ENCODE results near the gene ZFR. TPM values are rescaled to one million over a fixed set of nuclear protein-coding genes. Genes with fewer than 3 reads are reported as not detected.
A peak's percentile ranks its signal among the peaks of the same experiment; 100 is the strongest.

Gene ZFR
- total and polyA plus RNA-seq, 2 experiments from 2014 or later: 103 to 124 TPM

DNA sequence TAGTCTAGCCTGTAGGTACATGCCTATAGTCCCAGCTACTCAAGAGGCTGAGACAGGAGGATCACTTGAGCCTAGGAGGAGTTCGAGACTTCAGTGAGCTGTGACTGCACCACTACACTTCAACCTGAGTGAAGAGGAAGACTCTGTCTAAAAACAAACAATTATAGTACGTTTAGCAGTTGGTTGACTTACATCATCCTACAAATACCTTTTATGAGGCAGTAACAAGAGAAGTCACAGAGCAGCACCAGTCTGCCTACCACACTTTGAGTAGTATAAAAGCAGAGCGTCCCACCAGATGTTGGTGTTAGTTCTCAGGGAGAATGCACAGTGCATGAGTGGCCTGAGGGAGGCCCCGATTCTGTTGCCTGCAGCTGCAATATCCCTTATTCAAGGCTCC is 16.1 kb downstream of the ZFR start:
- peaks cover 100% of the 10 kb centered on the region for H3K79me2 ChIP-seq (ENCODE audit: insufficient read depth)
- DNase-seq: no peak
- H3K4me1 ChIP-seq (ENCODE audit: insufficient read depth): no peaks in the 10 kb centered on the region
- TF ChIP-seq EZH2 (IDR thresholded peaks at IDR 0.05; ENCODE audit: insufficient read depth, poor library complexity, severe bottlenecking) (no peak), EZH2phosphoT487 (IDR thresholded peaks at IDR 0.05; ENCODE audit: insufficient read depth, low read depth) (no peak)
- H3K9me2 ChIP-seq (ENCODE audit: insufficient read depth): no peaks in the 10 kb centered on the region
- peaks cover 5% of the 10 kb centered on the region for H3K36me3 ChIP-seq (ENCODE audit: low read depth)
- 94 to 97% methylated on average over 4 of the region's 4 CpGs for WGBS, 2 experiments (ENCODE audit: low coverage in 1 of 2, low lambda C conversion rate in 2 of 2, missing lambda C conversion rate in 2 of 2)
- no peak overlapping the region for H3K4me3 ChIP-seq
- H4K20me1 ChIP-seq (ENCODE audit: insufficient read depth): peaks cover 10% of the 10 kb centered on the region
- H3K9ac ChIP-seq: no peak overlapping the region
- H3K4me2 ChIP-seq (ENCODE audit: unreplicated experiment): no peak overlapping the region
- H3K9me3 ChIP-seq (ENCODE audit: low read depth): no peaks in the 10 kb centered on the region
- H3K27ac ChIP-seq: no peak overlapping the region
- in situ Hi-C loops (cut with MboI): no loop called here
- peaks cover 14% of the 10 kb centered on the region; the same call in 1 of the 2 replicates for H3F3A ChIP-seq (ENCODE audit: insufficient read depth)
- no peak overlapping the region for H2AFZ ChIP-seq
- no peaks in the 10 kb centered on the region for H3K27me3 ChIP-seq (replicated peaks; ENCODE audit: insufficient read depth)

DNA sequence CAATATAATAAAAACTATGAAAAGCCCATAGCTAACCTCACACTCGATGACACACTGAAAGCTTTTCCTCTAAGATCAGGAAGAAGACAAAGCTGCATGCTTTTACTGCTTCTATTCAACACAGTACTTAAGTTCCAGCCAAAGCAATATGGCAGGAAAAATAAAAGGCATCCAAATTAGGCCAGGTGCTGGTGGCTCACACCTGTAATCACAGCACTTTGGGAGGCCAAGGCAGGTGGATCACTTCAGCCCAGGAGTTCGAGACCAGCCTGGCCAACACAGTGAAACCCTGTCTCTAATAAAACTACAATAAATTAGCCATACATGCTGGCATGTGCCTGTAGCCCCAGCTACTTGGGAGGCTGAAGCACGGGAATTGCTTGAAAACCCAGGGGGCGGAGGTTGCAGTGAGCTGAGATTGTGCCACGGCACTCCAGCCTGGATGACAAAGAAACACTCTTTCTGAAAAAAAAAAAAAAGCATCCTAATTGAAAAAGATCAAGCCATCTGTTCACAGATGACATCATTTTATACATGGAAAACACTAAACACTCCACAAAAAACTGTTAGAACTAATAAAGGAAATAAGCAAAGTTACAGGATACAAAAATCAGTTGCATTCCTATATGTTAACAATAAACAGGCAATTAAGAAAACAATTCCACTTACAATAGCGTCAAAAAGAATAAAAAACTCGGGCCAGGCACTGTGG is 17.9 kb downstream of the ZFR start:
- H3K4me2 ChIP-seq (ENCODE audit: unreplicated experiment): no peak overlapping the region
- TF ChIP-seq EZH2 (IDR thresholded peaks at IDR 0.05; ENCODE audit: insufficient read depth, poor library complexity, severe bottlenecking) (no peak), EZH2phosphoT487 (IDR thresholded peaks at IDR 0.05; ENCODE audit: insufficient read depth, low read depth) (no peak)
- peaks cover 6% of the 10 kb centered on the region for H4K20me1 ChIP-seq (ENCODE audit: insufficient read depth)
- in situ Hi-C loops (cut with MboI): no loop called here
- no peak overlapping the region for H3K27ac ChIP-seq
- peaks cover 100% of the 10 kb centered on the region for H3K79me2 ChIP-seq (ENCODE audit: insufficient read depth)
- peaks cover 5% of the 10 kb centered on the region for H3K36me3 ChIP-seq (ENCODE audit: low read depth)
- no peaks in the 10 kb centered on the region for H3K9me2 ChIP-seq (ENCODE audit: insufficient read depth)
- no peak overlapping the region for H2AFZ ChIP-seq
- H3K9ac ChIP-seq: no peak overlapping the region
- no peak overlapping the region for H3K4me3 ChIP-seq
- 61 to 62% methylated on average over 7 of the region's 7 CpGs for WGBS, 2 experiments (ENCODE audit: low coverage in 1 of 2, low lambda C conversion rate in 2 of 2, missing lambda C conversion rate in 2 of 2)
- H3K4me1 ChIP-seq (ENCODE audit: insufficient read depth): peaks cover 5% of the 10 kb centered on the region; the same call in 1 of the 2 replicates
- DNase-seq: no peak
- H3K9me3 ChIP-seq (ENCODE audit: low read depth): no peaks in the 10 kb centered on the region
- H3K27me3 ChIP-seq (replicated peaks; ENCODE audit: insufficient read depth): no peaks in the 10 kb centered on the region
- peaks cover 14% of the 10 kb centered on the region; the same call in 1 of the 2 replicates for H3F3A ChIP-seq (ENCODE audit: insufficient read depth)

DNA sequence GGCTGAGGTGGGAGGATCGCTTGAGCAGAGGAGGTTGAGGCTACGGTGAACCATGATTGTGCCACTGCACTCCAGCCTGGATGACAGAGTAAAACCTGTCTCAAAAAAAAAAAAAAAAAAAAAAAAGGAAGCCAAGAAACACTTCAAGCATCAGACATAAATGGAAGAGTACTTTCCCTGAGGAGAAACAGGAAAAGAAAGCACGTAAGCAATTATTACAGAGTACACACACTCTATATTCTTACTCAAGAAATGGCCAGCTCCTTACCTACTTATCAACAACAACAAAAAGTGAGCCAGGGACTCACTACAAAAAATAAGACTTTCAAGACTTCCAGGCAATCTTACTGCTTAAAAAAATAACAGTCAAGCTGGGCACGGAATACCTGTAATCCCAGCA is 21.8 kb downstream of the ZFR start:
- Histone ChIP-seq H3K4me1 (ENCODE audit: insufficient read depth) (peaks cover 27% of the 10 kb centered on the region), H3K9me3 (ENCODE audit: low read depth) (no peaks in the 10 kb centered on the region), H3K4me3 (no peak overlapping the region), H4K20me1 (ENCODE audit: insufficient read depth) (no peaks in the 10 kb centered on the region; the same call in 1 of the 2 replicates), H3K79me2 (ENCODE audit: insufficient read depth) (peaks cover 100% of the 10 kb centered on the region), H3K27me3 (replicated peaks; ENCODE audit: insufficient read depth) (no peaks in the 10 kb centered on the region), H3F3A (ENCODE audit: insufficient read depth) (peaks cover 20% of the 10 kb centered on the region; the same call in 1 of the 2 replicates), H2AFZ (no peak overlapping the region), H3K27ac (no peak overlapping the region), H3K36me3 (ENCODE audit: low read depth) (peaks cover 13% of the 10 kb centered on the region), H3K4me2 (ENCODE audit: unreplicated experiment) (no peak overlapping the region), H3K9ac (no peak overlapping the region), H3K9me2 (ENCODE audit: insufficient read depth) (no peaks in the 10 kb centered on the region)
- no peak for TF ChIP-seq EZH2phosphoT487 (IDR thresholded peaks at IDR 0.05; ENCODE audit: insufficient read depth, low read depth)
- no peak for TF ChIP-seq EZH2 (IDR thresholded peaks at IDR 0.05; ENCODE audit: insufficient read depth, poor library complexity, severe bottlenecking)
- in situ Hi-C loops (cut with MboI): no loop called here
- no peak for DNase-seq
- 99 to 100% methylated on average over 4 of the region's 4 CpGs for WGBS, 2 experiments (ENCODE audit: low coverage in 1 of 2, low lambda C conversion rate in 2 of 2, missing lambda C conversion rate in 2 of 2)

- Histone ChIP-seq H3K9me2 (ENCODE audit: insufficient read depth) (no peaks in the 10 kb centered on the region), H3K4me2 (ENCODE audit: unreplicated experiment) (peak overlapping the region; percentile 69), H3K9ac (0 out of 2 replicates have a peak overlapping the region, but pooled peaks have one; percentile 33), H3K36me3 (ENCODE audit: low read depth) (peaks cover 23% of the 10 kb centered on the region), H3K79me2 (ENCODE audit: insufficient read depth) (peaks cover 100% of the 10 kb centered on the region), H3K9me3 (ENCODE audit: low read depth) (no peaks in the 10 kb centered on the region), H3K4me1 (ENCODE audit: insufficient read depth) (peaks cover 27% of the 10 kb centered on the region), H3K4me3 (no peak overlapping the region), H3K27ac (peak overlapping the region; percentile 30), H4K20me1 (ENCODE audit: insufficient read depth) (no peaks in the 10 kb centered on the region; the same call in 1 of the 2 replicates), H3F3A (ENCODE audit: insufficient read depth) (peaks cover 16% of the 10 kb centered on the region; the same call in 1 of the 2 replicates), H2AFZ (no peak overlapping the region), H3K27me3 (replicated peaks; ENCODE audit: insufficient read depth) (no peaks in the 10 kb centered on the region)
- in situ Hi-C loops (cut with MboI): no loop called here
- no peak for DNase-seq
- no peak for TF ChIP-seq EZH2phosphoT487 (IDR thresholded peaks at IDR 0.05; ENCODE audit: insufficient read depth, low read depth)
- TF ChIP-seq EZH2 (IDR thresholded peaks at IDR 0.05; ENCODE audit: insufficient read depth, poor library complexity, severe bottlenecking): no peak
These were observed 23.5 kb downstream of the ZFR start for GRCh38 chr5:32421075-32421474.
